Smooth muscle cell (in vitro differentiated cells): ENCODE data around the gene UPP2. TPM values are rescaled to one million over a fixed set of nuclear protein-coding genes. Genes with fewer than 3 reads are reported as not detected.

Source experiments
- DNase-seq: peaks from one replicate; lab custom pipeline; 2025; ENCODE audit not compliant: unreplicated experiment; lab: John Stamatoyannopoulos, UW
- H2AFZ ChIP-seq: fragments of 200-600 bp; sonication (generic); 2 replicates; pipeline ENCODE4 v1.6.0; 2016; ENCODE audit warnings: antibody characterized with exemption, low read depth, mild to moderate bottlenecking
- H3F3A ChIP-seq: fragments of 200-600 bp; sonication (generic); 2 replicates; pipeline ENCODE4 v1.6.0; 2017; ENCODE audit warnings: antibody characterized with exemption, low read depth
- H3K27ac ChIP-seq: fragments of 200-600 bp; sonication (generic); 2 replicates; pipeline ENCODE4 v1.5.1; 2016; ENCODE audit warnings: low read depth, mild to moderate bottlenecking
- H3K27me3 ChIP-seq: fragments of 200-600 bp; sonication (generic); 2 replicates; pipeline ENCODE4 v1.6.1; 2016; ENCODE audit warnings: low read depth, mild to moderate bottlenecking
- H3K36me3 ChIP-seq: fragments of 200-600 bp; sonication (generic); 2 replicates; pipeline ENCODE4 v1.5.1; 2016; ENCODE audit warnings: low read depth
- H3K4me1 ChIP-seq: fragments of 200-600 bp; sonication (generic); 2 replicates; pipeline ENCODE4 v1.5.1; 2016; ENCODE audit warnings: low read depth
- H3K4me2 ChIP-seq: fragments of 200-600 bp; sonication (generic); 2 replicates; pipeline ENCODE4 v1.6.0; 2016; ENCODE audit warnings: mild to moderate bottlenecking
- H3K4me3 ChIP-seq: fragments of 200-600 bp; sonication (generic); 2 replicates; pipeline ENCODE4 v1.5.1; 2016; ENCODE audit warnings: mild to moderate bottlenecking
- H3K79me2 ChIP-seq: fragments of 200-600 bp; sonication (generic); 2 replicates; pipeline ENCODE4 v1.6.0; 2016; ENCODE audit warnings: low read depth, mild to moderate bottlenecking
- H3K9ac ChIP-seq: fragments of 200-600 bp; sonication (generic); 2 replicates; pipeline ENCODE4 v1.6.0; 2016; ENCODE audit warnings: low read depth
- H3K9me3 ChIP-seq: fragments of 200-600 bp; sonication (generic); replicated peaks from 2 replicates; pipeline ENCODE4 v1.5.1; 2016; ENCODE audit warnings: low read depth
- H4K20me1 ChIP-seq: fragments of 200-600 bp; sonication (generic); 2 replicates; pipeline ENCODE4 v1.6.0; 2016; ENCODE audit warnings: low read depth
- CTCF ChIP-seq: fragments of 200-600 bp; sonication (generic); IDR thresholded peaks from 2 replicates; pipeline ENCODE4 v1.5.1; 2017; ENCODE audit warnings: borderline replicate concordance, mild to moderate bottlenecking, antibody characterized with exemption; ENCODE audit not compliant: insufficient read depth, poor library complexity, severe bottlenecking
- WGBS: methylation state at CpG from one replicate; pipeline ENCODE4 v1.1.7; 2016; ENCODE audit warnings: low lambda C conversion rate; 5-methylcytosine and 5-hydroxymethylcytosine counted together
- polyA plus RNA-seq: library from polyadenylated mRNA; unstranded; fragments of >200 nt; fragmentation: Nextera tagmentation; extraction: Ambion mirVana; gene quantifications from 2 replicates; pipeline ENCODE4 v1.2.1, GENCODE V29; 2016
- total RNA-seq: library from RNA; depleted of rRNA; stranded (reverse); fragments of >200 nt; gene quantifications from 2 replicates; pipeline ENCODE4 v1.2.3, GENCODE V29; 2014

Gene UPP2
- total and polyA plus RNA-seq, 2 experiments from 2014 or later, result not detected

GRCh38 chr2:158116936-158117335 lies 15.3 kb downstream of the UPP2 start:
- Histone ChIP-seq H3F3A (no peaks in the 10 kb centered on the region), H2AFZ (no peak overlapping the region), H3K27ac (no peak overlapping the region), H3K9ac (no peak overlapping the region), H3K79me2 (no peaks in the 10 kb centered on the region), H3K4me1 (no peaks in the 10 kb centered on the region), H3K9me3 (no peaks in the 10 kb centered on the region), H4K20me1 (no peaks in the 10 kb centered on the region), H3K36me3 (no peaks in the 10 kb centered on the region), H3K27me3 (no peaks in the 10 kb centered on the region), H3K4me3 (no peak overlapping the region), H3K4me2 (no peak overlapping the region)
- no peak for DNase-seq
- no peak for TF ChIP-seq CTCF
- 94% methylated on average over 3 of the region's 3 CpGs for WGBS

GRCh38 chr2:158120102-158120501 lies 18.4 kb downstream of the UPP2 start:
- no peaks in the 10 kb centered on the region for H3F3A ChIP-seq
- no peaks in the 10 kb centered on the region for H3K9me3 ChIP-seq
- no peaks in the 10 kb centered on the region for H3K79me2 ChIP-seq
- no peak for TF ChIP-seq CTCF
- H3K4me1 ChIP-seq, result no peaks in the 10 kb centered on the region
- H3K9ac ChIP-seq, result no peak overlapping the region
- no peak for DNase-seq
- H2AFZ ChIP-seq, result no peak overlapping the region
- H3K4me3 ChIP-seq, result no peak overlapping the region
- H3K27ac ChIP-seq, result no peak overlapping the region
- H3K36me3 ChIP-seq, result no peaks in the 10 kb centered on the region
- no peak overlapping the region for H3K4me2 ChIP-seq
- WGBS, result 93% methylated on average over 1 of the region's 1 CpG
- H4K20me1 ChIP-seq, result no peaks in the 10 kb centered on the region
- no peaks in the 10 kb centered on the region for H3K27me3 ChIP-seq

GRCh38 chr2:158120664-158121641 lies 19.3 kb downstream of the UPP2 start:
- no peak for TF ChIP-seq CTCF
- Histone ChIP-seq H3K36me3 (no peaks in the 10 kb centered on the region), H3K9ac (no peak overlapping the region), H3K4me1 (no peaks in the 10 kb centered on the region), H4K20me1 (no peaks in the 10 kb centered on the region), H3K79me2 (no peaks in the 10 kb centered on the region), H3K27ac (no peak overlapping the region), H3F3A (no peaks in the 10 kb centered on the region), H2AFZ (no peak overlapping the region), H3K9me3 (no peaks in the 10 kb centered on the region), H3K4me3 (no peak overlapping the region), H3K27me3 (no peaks in the 10 kb centered on the region), H3K4me2 (no peak overlapping the region)
- WGBS, result 89% methylated on average over 8 of the region's 8 CpGs
- DNase-seq, result no peak
